SK-N-SH treated with all-trans-retinoic acid at 6 μM for 48 hours (cell line): ENCODE results near the gene SEC11A.

ENCODE experiments used
- ARNTL ChIP-seq: fragments of 450-650 bp; formaldehyde crosslinking; IDR thresholded peaks from 2 replicates; pipeline ENCODE4 v1.5.0; 2020; ENCODE audit warnings: low read depth, mild to moderate bottlenecking, moderate library complexity, borderline replicate concordance
- BACH2 ChIP-seq: fragments of 250-450 bp; sonication (Bioruptor Pico); IDR thresholded peaks from 2 replicates; pipeline ENCODE4 v1.9.0; 2021; ENCODE audit warnings: mild to moderate bottlenecking, borderline replicate concordance
- CREB5 ChIP-seq: fragments of 250-450 bp; sonication (Bioruptor Pico); IDR thresholded peaks from 2 replicates; pipeline ENCODE4 v1.5.1; 2020; ENCODE audit warnings: low read depth, mild to moderate bottlenecking, moderate library complexity
- CSDC2 ChIP-seq: fragments of 250-450 bp; sonication (Bioruptor Pico); IDR thresholded peaks from 2 replicates; pipeline ENCODE4 v1.5.0; 2020; ENCODE audit warnings: mild to moderate bottlenecking, moderate library complexity
- GLIS3 ChIP-seq: fragments of 250-450 bp; sonication (Bioruptor Pico); IDR thresholded peaks from 2 replicates; pipeline ENCODE4 v1.5.0; 2020; ENCODE audit warnings: mild to moderate bottlenecking, moderate library complexity
- ISL1 ChIP-seq: fragments of 250-450 bp; sonication (Bioruptor Pico); IDR thresholded peaks from 2 replicates; pipeline ENCODE4 v2.1.2; 2022; ENCODE audit warnings: mild to moderate bottlenecking, moderate library complexity
- OSR1 ChIP-seq: fragments of 250-450 bp; sonication (Bioruptor Pico); IDR thresholded peaks from 2 replicates; pipeline ENCODE4 v1.8.0; 2022; ENCODE audit warnings: moderate library complexity, mild to moderate bottlenecking, inconsistent platforms
- PATZ1 ChIP-seq: fragments of 250-450 bp; sonication (Bioruptor Pico); IDR thresholded peaks from 2 replicates; pipeline ENCODE4 v1.8.0; 2020; ENCODE audit warnings: mild to moderate bottlenecking, moderate library complexity, borderline replicate concordance
- POU6F1 ChIP-seq: fragments of 250-450 bp; sonication (Bioruptor Pico); IDR thresholded peaks from 2 replicates; pipeline ENCODE4 v1.8.0; 2021; ENCODE audit warnings: low read depth, mild to moderate bottlenecking, moderate library complexity, borderline replicate concordance
- PPARA ChIP-seq: fragments of 250-450 bp; sonication (Bioruptor Pico); IDR thresholded peaks from 2 replicates; pipeline ENCODE4 v1.5.0; 2020; ENCODE audit warnings: mild to moderate bottlenecking, borderline replicate concordance
- RARB ChIP-seq: fragments of 250-450 bp; sonication (Bioruptor Pico); IDR thresholded peaks from 2 replicates; pipeline ENCODE4 v1.8.0; 2021; ENCODE audit warnings: mild to moderate bottlenecking, moderate library complexity
- ZFP30 ChIP-seq: fragments of 450-650 bp; formaldehyde crosslinking; IDR thresholded peaks from 2 replicates; pipeline ENCODE4 v1.5.0; 2022; ENCODE audit warnings: mild to moderate bottlenecking, moderate library complexity
- ZNF565 ChIP-seq: fragments of 450-650 bp; formaldehyde crosslinking; conservative IDR thresholded peaks from 2 replicates; pipeline ENCODE4 v1.5.0; 2020; ENCODE audit warnings: low read depth, mild to moderate bottlenecking, moderate library complexity

- TF ChIP-seq ZFP30, result no peak
- no peak for TF ChIP-seq PATZ1 (CRISPR knock-in tag)
- TF ChIP-seq ZNF565 (CRISPR knock-in tag), result no peak
- TF ChIP-seq OSR1, result no peak
- TF ChIP-seq RARB (CRISPR knock-in tag), result no peak
- TF ChIP-seq ARNTL (CRISPR knock-in tag), result no peak
- TF ChIP-seq CREB5 (CRISPR knock-in tag), result no peak
- TF ChIP-seq BACH2 (CRISPR knock-in tag), result no peak
- no peak for TF ChIP-seq POU6F1 (CRISPR knock-in tag)
- no peak for TF ChIP-seq ISL1 (CRISPR knock-in tag)
- no peak for TF ChIP-seq PPARA (CRISPR knock-in tag)
- no peak for TF ChIP-seq CSDC2 (CRISPR knock-in tag)
- no peak for TF ChIP-seq GLIS3 (CRISPR knock-in tag)
Observed at GRCh38 chr15:84765675-84766074, 49.7 kb upstream of the SEC11A start.
